Fibroblast of pulmonary artery (primary cell): ENCODE data around the gene TOR1B.

Experiments used
- DNase-seq: peaks from one replicate; pipeline ENCODE4 v3.0.0-alpha.2; 2010; ENCODE audit warnings: low read depth
- H3K4me3 ChIP-seq: replicated peaks from 2 replicates; pipeline ENCODE4 v1.5.1; 2011; ENCODE audit warnings: low read depth, mild to moderate bottlenecking, control low read depth, low read length, moderate library complexity
- CTCF ChIP-seq: IDR thresholded peaks from 2 replicates; pipeline ENCODE4 v1.5.1; 2011; ENCODE audit warnings: mild to moderate bottlenecking, control low read depth, low read length, inconsistent platforms; ENCODE audit errors: missing control alignments

TOR1B gene

GRCh38 chr9:129815278-129815677, 12.3 kb downstream of the TOR1B start:
- no peak for DNase-seq
- no peak overlapping the region for H3K4me3 ChIP-seq
- no peak for TF ChIP-seq CTCF

- no peak overlapping the region for H3K4me3 ChIP-seq
- DNase-seq = no peak
- TF ChIP-seq CTCF = no peak
These were observed 13.8 kb downstream of the TOR1B start for GRCh38 chr9:129816501-129817435.

GRCh38 chr9:129822898-129823541, 20.0 kb downstream of the TOR1B start:
- TF ChIP-seq CTCF = no peak
- DNase-seq = peak; percentile 37
- peak overlapping the region; percentile 78 for H3K4me3 ChIP-seq

GRCh38 chr9:129823542-129823934, 20.6 kb downstream of the TOR1B start:
- no peak for DNase-seq
- peak overlapping the region; percentile 78 for H3K4me3 ChIP-seq
- TF ChIP-seq CTCF = no peak

- H3K4me3 ChIP-seq = peak within 1 kb of the TSS; percentile 78
- DNase-seq = peak; percentile 96
- TF ChIP-seq CTCF = no peak
These were observed 21.1 kb downstream of the TOR1B start, which contains the start of gene TOR1A for GRCh38 chr9:129823935-129824601. TOR1A (minus strand) TSS chr9:129824136; CDS start chr9:129824085, 51 bp downstream.

- no peak overlapping the region for H3K4me3 ChIP-seq
- no peak for TF ChIP-seq CTCF
- DNase-seq = no peak
These were observed 23.4 kb downstream of the TOR1B start for GRCh38 chr9:129826344-129826743.
